A549 (cell line): ENCODE data around the gene RNU1-4.
"Not testable (repeated sequence)": the region's sequence is repeated elsewhere in the genome, so short reads cannot be mapped to it uniquely, and the experiment has no call there.

ENCODE experiments used
- BHLHE40 ChIP-seq: IDR thresholded peaks from 2 replicates; pipeline ENCODE4 v1.6.1; 2012; ENCODE audit warnings: low read depth, low read length, inconsistent platforms
- ESRRA ChIP-seq: fragments of 150-350 bp; IDR thresholded peaks from 2 replicates; pipeline ENCODE4 v1.6.1; 2014; ENCODE audit warnings: mild to moderate bottlenecking, low read length, borderline replicate concordance
- FOXS1 ChIP-seq: fragments of 250-450 bp; sonication (Bioruptor Pico); IDR thresholded peaks from 2 replicates; pipeline ENCODE4 v1.5.0; 2020; ENCODE audit warnings: mild to moderate bottlenecking, moderate library complexity
- MYC ChIP-seq: IDR thresholded peaks from 2 replicates; pipeline ENCODE4 v1.6.1; 2012; ENCODE audit warnings: mild to moderate bottlenecking, inconsistent platforms, low read length, improper control_type of control experiment, borderline replicate concordance
- NR3C1 ChIP-seq: fragments of >200 bp; sonication (Bioruptor Twin); formaldehyde crosslinking; IDR thresholded peaks from 3 replicates; pipeline ENCODE4 v1.6.1; 2017
- POLR2A ChIP-seq: IDR thresholded peaks from 2 replicates; pipeline ENCODE4 v1.6.1; 2012; ENCODE audit warnings: mild to moderate bottlenecking, low read length
- RAD21 ChIP-seq, 2 experiments: fragments of >200 bp in 1 of 2; sonication (Bioruptor Twin) in 1 of 2; formaldehyde crosslinking in 1 of 2; IDR thresholded peaks in 1 of 2; conservative IDR thresholded peaks in 1 of 2; 2 replicates in 1 of 2; 3 replicates in 1 of 2; pipeline ENCODE4 v1.6.1; 2012 to 2018; ENCODE audit warnings: inconsistent platforms in 1 of 2
- RCOR1 ChIP-seq: fragments of 150-350 bp; IDR thresholded peaks from 2 replicates; pipeline ENCODE4 v1.6.1; 2014; ENCODE audit warnings: antibody characterized with exemption, low read length, low read depth
- ZSCAN20 ChIP-seq: fragments of 250-450 bp; sonication (Bioruptor Pico); IDR thresholded peaks from 2 replicates; pipeline ENCODE4 v1.8.0; 2022; ENCODE audit warnings: mild to moderate bottlenecking, moderate library complexity
- TF ChIP-seq, protein P1 (sequence below): fragments of >200 bp; sonication (Bioruptor Twin); formaldehyde crosslinking; IDR thresholded peaks from 3 replicates; pipeline ENCODE4 v1.5.1; 2016
- TF ChIP-seq, protein P2 (sequence below): fragments of 200-600 bp; sonication (generic); IDR thresholded peaks from 2 replicates; pipeline ENCODE4 v1.6.1; 2016; ENCODE audit warnings: antibody characterized with exemption, mild to moderate bottlenecking, moderate library complexity
- TF ChIP-seq, protein P3 (sequence below): IDR thresholded peaks from 2 replicates; pipeline ENCODE4 v1.6.1; 2012
- TF ChIP-seq, protein P4 (sequence below): IDR thresholded peaks from 2 replicates; pipeline ENCODE4 v1.6.1; 2012

DNA sequence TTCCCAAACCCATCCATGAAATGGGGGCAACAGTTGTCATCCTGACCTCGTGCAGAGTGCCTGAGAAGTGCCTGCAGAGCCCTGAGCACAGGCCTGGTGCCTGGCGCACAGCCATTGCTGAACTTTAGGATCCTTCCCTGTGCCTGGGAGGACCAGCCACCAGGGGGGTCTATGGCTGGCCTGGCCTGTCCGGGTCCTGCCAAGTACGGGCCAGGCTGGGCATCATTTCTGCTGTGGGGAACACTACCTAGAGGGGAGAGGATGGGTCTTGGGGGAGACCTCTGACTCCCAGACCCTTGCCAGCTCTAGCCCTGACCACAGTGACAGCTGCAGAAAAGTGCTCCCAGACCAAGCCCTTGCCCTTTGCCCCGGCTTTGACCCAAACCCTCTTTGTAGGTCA, 28.2 kb upstream of the RNU1-4 start:
- not testable (repeated sequence) for TF ChIP-seq MYC; POLR2A; NR3C1; BHLHE40; RCOR1; ZSCAN20 (CRISPR knock-in tag); RAD21 (conservative IDR thresholded peaks at IDR 0.05 in 1 of 2, IDR thresholded peaks at IDR 0.05 in 1 of 2); ESRRA; FOXS1 (CRISPR knock-in tag)
- TF ChIP-seq, protein P1, sequence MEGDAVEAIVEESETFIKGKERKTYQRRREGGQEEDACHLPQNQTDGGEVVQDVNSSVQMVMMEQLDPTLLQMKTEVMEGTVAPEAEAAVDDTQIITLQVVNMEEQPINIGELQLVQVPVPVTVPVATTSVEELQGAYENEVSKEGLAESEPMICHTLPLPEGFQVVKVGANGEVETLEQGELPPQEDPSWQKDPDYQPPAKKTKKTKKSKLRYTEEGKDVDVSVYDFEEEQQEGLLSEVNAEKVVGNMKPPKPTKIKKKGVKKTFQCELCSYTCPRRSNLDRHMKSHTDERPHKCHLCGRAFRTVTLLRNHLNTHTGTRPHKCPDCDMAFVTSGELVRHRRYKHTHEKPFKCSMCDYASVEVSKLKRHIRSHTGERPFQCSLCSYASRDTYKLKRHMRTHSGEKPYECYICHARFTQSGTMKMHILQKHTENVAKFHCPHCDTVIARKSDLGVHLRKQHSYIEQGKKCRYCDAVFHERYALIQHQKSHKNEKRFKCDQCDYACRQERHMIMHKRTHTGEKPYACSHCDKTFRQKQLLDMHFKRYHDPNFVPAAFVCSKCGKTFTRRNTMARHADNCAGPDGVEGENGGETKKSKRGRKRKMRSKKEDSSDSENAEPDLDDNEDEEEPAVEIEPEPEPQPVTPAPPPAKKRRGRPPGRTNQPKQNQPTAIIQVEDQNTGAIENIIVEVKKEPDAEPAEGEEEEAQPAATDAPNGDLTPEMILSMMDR, result not testable (repeated sequence)
- TF ChIP-seq, protein P2, sequence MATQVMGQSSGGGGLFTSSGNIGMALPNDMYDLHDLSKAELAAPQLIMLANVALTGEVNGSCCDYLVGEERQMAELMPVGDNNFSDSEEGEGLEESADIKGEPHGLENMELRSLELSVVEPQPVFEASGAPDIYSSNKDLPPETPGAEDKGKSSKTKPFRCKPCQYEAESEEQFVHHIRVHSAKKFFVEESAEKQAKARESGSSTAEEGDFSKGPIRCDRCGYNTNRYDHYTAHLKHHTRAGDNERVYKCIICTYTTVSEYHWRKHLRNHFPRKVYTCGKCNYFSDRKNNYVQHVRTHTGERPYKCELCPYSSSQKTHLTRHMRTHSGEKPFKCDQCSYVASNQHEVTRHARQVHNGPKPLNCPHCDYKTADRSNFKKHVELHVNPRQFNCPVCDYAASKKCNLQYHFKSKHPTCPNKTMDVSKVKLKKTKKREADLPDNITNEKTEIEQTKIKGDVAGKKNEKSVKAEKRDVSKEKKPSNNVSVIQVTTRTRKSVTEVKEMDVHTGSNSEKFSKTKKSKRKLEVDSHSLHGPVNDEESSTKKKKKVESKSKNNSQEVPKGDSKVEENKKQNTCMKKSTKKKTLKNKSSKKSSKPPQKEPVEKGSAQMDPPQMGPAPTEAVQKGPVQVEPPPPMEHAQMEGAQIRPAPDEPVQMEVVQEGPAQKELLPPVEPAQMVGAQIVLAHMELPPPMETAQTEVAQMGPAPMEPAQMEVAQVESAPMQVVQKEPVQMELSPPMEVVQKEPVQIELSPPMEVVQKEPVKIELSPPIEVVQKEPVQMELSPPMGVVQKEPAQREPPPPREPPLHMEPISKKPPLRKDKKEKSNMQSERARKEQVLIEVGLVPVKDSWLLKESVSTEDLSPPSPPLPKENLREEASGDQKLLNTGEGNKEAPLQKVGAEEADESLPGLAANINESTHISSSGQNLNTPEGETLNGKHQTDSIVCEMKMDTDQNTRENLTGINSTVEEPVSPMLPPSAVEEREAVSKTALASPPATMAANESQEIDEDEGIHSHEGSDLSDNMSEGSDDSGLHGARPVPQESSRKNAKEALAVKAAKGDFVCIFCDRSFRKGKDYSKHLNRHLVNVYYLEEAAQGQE, result not testable (repeated sequence)
- TF ChIP-seq, protein P3, sequence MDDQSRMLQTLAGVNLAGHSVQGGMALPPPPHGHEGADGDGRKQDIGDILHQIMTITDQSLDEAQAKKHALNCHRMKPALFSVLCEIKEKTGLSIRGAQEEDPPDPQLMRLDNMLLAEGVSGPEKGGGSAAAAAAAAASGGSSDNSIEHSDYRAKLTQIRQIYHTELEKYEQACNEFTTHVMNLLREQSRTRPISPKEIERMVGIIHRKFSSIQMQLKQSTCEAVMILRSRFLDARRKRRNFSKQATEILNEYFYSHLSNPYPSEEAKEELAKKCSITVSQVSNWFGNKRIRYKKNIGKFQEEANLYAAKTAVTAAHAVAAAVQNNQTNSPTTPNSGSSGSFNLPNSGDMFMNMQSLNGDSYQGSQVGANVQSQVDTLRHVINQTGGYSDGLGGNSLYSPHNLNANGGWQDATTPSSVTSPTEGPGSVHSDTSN, result not testable (repeated sequence)
- TF ChIP-seq, protein P4, sequence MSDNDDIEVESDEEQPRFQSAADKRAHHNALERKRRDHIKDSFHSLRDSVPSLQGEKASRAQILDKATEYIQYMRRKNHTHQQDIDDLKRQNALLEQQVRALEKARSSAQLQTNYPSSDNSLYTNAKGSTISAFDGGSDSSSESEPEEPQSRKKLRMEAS, result not testable (repeated sequence)
